Measurements from ENCODE around the gene ARHGEF37. TPM values are rescaled to one million over a fixed set of nuclear protein-coding genes. Genes with fewer than 3 reads are reported as not detected.

The ARHGEF37 gene
- total RNA-seq, 4 donors from 2014 or later, result 10.2 to 21.4 (median 15.3) TPM

DNA sequence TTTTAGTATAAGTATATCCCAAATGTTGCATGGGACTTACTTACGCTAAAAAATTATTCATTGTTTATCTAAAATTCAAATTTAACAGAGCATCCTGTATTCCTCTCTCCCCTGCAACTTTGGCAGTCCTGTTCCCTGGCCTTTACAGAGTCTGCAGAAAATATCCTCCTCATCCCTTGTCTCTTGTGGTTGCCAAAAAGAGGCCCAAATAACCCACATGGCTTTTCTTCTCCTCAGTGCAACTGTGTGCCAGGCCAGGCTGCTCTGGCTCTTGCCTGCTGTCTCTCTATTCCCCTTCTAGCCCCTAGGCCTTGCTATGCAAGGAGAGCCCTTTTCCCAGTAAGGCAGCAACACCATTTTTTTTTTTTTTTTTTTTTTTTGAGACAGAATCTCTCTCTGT lies 23.0 kb downstream of the ARHGEF37 start:
- Histone ChIP-seq H3K27ac (peak overlapping the region in 2 of 4 donors; percentile 55 to 71), H3K4me3 (no peak overlapping the region), H3K27me3 (no peaks in the 10 kb centered on the region), H3K9me3 (no peaks in the 10 kb centered on the region), H3K4me1 (peaks cover 0 to 23% (median 3%) of the 10 kb centered on the region in 4 donors), H3K36me3 (peaks cover 0 to 22% (median 0%) of the 10 kb centered on the region in 3 donors)
- no peak for DNase-seq
- TF ChIP-seq, protein P1, sequence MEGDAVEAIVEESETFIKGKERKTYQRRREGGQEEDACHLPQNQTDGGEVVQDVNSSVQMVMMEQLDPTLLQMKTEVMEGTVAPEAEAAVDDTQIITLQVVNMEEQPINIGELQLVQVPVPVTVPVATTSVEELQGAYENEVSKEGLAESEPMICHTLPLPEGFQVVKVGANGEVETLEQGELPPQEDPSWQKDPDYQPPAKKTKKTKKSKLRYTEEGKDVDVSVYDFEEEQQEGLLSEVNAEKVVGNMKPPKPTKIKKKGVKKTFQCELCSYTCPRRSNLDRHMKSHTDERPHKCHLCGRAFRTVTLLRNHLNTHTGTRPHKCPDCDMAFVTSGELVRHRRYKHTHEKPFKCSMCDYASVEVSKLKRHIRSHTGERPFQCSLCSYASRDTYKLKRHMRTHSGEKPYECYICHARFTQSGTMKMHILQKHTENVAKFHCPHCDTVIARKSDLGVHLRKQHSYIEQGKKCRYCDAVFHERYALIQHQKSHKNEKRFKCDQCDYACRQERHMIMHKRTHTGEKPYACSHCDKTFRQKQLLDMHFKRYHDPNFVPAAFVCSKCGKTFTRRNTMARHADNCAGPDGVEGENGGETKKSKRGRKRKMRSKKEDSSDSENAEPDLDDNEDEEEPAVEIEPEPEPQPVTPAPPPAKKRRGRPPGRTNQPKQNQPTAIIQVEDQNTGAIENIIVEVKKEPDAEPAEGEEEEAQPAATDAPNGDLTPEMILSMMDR (IDR thresholded peaks at IDR 0.05), result no peak
- no peak for TF ChIP-seq POLR2A (IDR thresholded peaks at IDR 0.05)

DNA sequence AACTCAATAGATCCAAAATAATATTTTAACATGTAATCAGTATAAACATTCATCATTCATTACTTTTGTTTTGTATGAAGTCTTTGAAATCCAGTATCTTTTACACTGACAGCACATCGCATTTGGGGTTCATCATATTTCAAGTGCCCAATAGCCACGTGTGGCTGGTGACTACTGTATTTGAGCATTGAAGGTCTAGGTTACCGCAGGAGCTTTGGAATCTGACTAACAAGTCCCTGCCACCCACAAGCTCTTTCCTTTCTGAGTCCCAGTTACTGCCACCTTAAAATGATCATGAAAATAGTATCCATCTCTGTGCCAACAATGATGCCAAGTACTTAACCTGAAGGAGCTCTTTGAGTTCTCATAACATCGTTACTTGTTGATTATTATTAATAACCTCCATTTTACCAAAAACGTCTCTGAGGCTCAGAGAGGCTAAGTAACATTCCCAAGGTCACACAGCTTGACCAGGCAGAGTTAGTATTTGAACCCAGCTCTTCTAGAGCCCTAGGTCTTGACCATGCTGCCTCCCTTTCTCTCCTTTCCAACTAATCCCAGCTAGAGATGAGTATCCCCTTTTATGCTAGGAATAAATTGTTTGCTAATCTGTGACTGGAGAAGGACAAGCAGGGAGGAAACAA lies 24.2 kb downstream of the ARHGEF37 start:
- peak overlapping the region; percentile 6 to 91 (median 59) for H3K27ac ChIP-seq
- H3K4me3 ChIP-seq, result no peak overlapping the region
- peaks cover 0 to 22% (median 0%) of the 10 kb centered on the region in 3 donors for H3K36me3 ChIP-seq
- peaks cover 0 to 25% (median 4%) of the 10 kb centered on the region in 4 donors for H3K4me1 ChIP-seq
- H3K27me3 ChIP-seq, result no peaks in the 10 kb centered on the region
- no peaks in the 10 kb centered on the region for H3K9me3 ChIP-seq
- TF ChIP-seq POLR2A (IDR thresholded peaks at IDR 0.05), result no peak
- TF ChIP-seq, protein P1 (IDR thresholded peaks at IDR 0.05), result no peak
- no peak for DNase-seq

DNA sequence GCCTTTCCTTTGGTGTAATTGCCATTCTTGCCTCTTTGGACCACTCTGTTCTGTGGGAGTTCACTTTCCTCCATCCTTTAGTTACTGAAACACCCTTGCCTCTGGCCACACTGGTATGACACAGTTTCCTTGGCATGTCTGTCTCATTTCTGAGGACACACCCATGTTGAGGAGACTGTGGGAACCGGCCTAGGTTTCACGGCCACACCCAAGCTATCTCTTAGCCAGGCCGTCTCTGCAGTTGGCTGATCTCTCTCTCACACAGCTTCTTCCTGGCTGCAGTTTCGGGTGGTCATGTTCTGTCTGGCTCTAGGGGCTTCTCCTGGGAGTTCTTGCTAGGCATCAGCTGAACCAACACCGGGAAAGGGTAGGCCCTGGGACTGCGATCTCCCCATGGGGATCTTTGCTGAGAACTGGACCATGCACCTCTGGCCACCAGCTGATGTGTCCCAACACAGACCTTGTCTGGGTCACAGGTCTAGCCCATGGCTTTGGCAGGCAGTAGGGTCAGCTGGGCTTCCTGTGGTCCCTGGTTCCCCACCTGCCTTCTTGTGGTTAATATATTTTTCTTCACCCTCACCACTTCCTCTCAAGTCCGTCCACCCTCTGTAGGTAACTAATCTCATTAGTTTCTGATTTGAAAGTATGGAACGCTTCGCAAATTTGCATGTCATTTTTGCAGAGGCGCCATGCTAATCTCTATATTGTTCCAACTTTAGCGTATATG lies 24.9 kb downstream of the ARHGEF37 start:
- peak; percentile 46 to 87 (median 77) for DNase-seq
- TF ChIP-seq, protein P1 (IDR thresholded peaks at IDR 0.05), result no peak
- TF ChIP-seq POLR2A (IDR thresholded peaks at IDR 0.05), result no peak
- Histone ChIP-seq H3K36me3 (peaks cover 0 to 16% (median 0%) of the 10 kb centered on the region in 3 donors), H3K4me3 (no peak overlapping the region), H3K27me3 (no peaks in the 10 kb centered on the region), H3K4me1 (peaks cover 0 to 32% (median 7%) of the 10 kb centered on the region in 4 donors), H3K9me3 (no peaks in the 10 kb centered on the region), H3K27ac (peak overlapping the region; percentile 6 to 91 (median 59))

DNA sequence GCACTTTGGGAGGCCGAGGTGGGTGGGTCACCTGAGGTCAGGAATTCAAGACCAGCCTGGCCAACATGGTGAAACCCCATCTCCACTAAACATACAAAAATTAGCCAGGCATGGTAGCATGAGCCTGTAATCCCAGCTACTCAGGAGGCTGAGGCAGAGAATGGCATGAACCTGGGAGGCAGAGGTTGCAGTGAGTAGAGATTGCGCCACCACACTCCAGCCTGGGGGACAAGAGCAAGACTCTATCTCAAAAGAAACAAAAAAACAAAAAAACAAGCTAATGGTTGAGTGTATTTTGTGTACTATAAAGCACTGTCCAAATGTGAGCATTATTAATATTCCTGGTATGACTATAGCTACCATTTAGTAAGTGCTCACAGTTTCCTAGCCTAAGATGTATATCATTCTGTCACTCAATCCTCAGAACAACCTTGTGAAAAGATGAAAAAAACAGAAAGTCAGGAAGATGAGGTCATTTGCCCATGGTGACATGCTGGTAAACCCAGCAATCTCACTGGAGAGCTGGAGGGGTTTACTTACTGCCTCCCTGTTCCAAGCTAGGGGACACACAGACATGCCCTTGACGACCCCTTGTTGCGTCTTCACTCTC lies 27.7 kb downstream of the ARHGEF37 start:
- H3K9me3 ChIP-seq, result no peaks in the 10 kb centered on the region
- peaks cover 0 to 45% (median 10%) of the 10 kb centered on the region in 4 donors for H3K4me1 ChIP-seq
- peaks cover 0 to 11% (median 0%) of the 10 kb centered on the region in 3 donors for H3K36me3 ChIP-seq
- DNase-seq, result no peak
- H3K4me3 ChIP-seq, result no peak overlapping the region
- H3K27ac ChIP-seq, result peak overlapping the region in 2 of 4 donors; percentile 41 to 86
- H3K27me3 ChIP-seq, result no peaks in the 10 kb centered on the region
- TF ChIP-seq, protein P1 (IDR thresholded peaks at IDR 0.05), result no peak
- no peak for TF ChIP-seq POLR2A (IDR thresholded peaks at IDR 0.05)

DNA sequence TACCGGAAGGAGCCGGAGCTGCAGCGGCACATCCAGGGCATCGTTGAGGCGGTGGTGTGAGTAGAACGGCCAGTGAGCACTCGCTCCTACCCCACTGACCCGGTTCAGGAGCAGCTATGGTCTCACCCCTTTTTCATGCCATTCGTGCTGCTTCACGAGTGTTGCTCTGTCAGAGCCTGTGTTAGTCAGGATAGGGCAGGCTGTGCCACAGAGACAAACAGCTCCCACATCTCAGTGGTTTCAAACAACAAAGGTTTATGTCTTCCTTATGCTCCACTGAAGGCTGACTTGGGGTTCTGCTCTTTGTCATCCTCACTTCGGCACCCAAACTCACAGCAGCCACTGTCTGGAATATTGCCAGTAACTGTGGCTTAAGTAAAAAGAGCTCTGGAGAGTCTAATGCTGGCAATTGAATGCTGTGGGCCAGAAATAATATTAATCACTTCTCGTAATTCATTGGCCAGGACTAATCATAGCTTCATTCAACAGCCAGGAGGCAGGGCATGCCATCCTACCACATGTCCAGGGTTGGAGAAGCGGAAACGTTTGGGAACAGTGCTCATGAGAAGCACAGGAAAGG lies 28.4 kb downstream of the ARHGEF37 start:
- no peaks in the 10 kb centered on the region for H3K9me3 ChIP-seq
- H3K4me3 ChIP-seq, result no peak overlapping the region
- no peak for DNase-seq
- H3K36me3 ChIP-seq, result peaks cover 0 to 16% (median 0%) of the 10 kb centered on the region in 3 donors
- no peak for TF ChIP-seq POLR2A (IDR thresholded peaks at IDR 0.05)
- peaks cover 0 to 40% (median 10%) of the 10 kb centered on the region in 4 donors for H3K4me1 ChIP-seq
- H3K27me3 ChIP-seq, result no peaks in the 10 kb centered on the region
- peak overlapping the region in 2 of 4 donors; percentile 66 to 86 for H3K27ac ChIP-seq

Data from Peyer's patch (tissue), 4 donors.